ENCODE measurements around the gene C1orf21.

Gene C1orf21

GRCh38 chr1:184641894-184642293, 255.1 kb downstream of the C1orf21 start:
- no peak overlapping the region for H3K27ac ChIP-seq (ENCODE audit: low read length)
- H3K4me3 ChIP-seq (ENCODE audit: low read length) = no peak overlapping the region
- H3K36me3 ChIP-seq (ENCODE audit: insufficient read depth, low read depth, low read length) = no peaks in the 10 kb centered on the region
- H3K9me3 ChIP-seq (ENCODE audit: insufficient read depth, low read depth, low read length) = 0 out of 2 replicates have a peak, but pooled peaks cover 4% of the 10 kb centered on the region
- no peaks in the 10 kb centered on the region for H3K4me1 ChIP-seq (ENCODE audit: insufficient read depth, low read length)
- H3K27me3 ChIP-seq (ENCODE audit: insufficient read depth, low read length) = no peaks in the 10 kb centered on the region
- no peak overlapping the region for H3K9ac ChIP-seq (ENCODE audit: low read depth, low read length)

DNA sequence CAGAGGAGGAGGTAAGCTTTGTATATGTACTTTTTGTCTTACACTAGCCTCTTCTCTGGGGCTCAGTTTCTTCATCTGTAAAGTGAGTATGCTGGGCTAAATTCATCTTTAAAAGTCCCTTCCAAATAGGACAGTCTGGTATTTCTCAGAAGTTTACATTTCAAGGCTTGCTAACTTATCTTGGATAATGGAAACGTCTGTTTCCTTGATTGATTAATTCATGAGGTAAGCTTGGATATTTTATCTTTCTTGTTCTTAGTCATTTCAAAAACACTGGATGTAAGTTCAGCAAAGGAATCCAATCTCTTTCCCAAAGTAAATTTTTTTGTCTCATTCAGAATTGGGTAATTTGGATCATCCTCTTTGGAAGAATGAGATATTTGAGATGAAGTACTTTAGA, 256.8 kb downstream of the C1orf21 start:
- Histone ChIP-seq H3K36me3 (ENCODE audit: insufficient read depth, low read depth, low read length) (no peaks in the 10 kb centered on the region), H3K27ac (ENCODE audit: low read length) (no peak overlapping the region), H3K9me3 (ENCODE audit: insufficient read depth, low read depth, low read length) (no peaks in the 10 kb centered on the region), H3K27me3 (ENCODE audit: insufficient read depth, low read length) (no peaks in the 10 kb centered on the region), H3K9ac (ENCODE audit: low read depth, low read length) (no peak overlapping the region), H3K4me1 (ENCODE audit: insufficient read depth, low read length) (no peaks in the 10 kb centered on the region), H3K4me3 (ENCODE audit: low read length) (no peak overlapping the region)

DNA sequence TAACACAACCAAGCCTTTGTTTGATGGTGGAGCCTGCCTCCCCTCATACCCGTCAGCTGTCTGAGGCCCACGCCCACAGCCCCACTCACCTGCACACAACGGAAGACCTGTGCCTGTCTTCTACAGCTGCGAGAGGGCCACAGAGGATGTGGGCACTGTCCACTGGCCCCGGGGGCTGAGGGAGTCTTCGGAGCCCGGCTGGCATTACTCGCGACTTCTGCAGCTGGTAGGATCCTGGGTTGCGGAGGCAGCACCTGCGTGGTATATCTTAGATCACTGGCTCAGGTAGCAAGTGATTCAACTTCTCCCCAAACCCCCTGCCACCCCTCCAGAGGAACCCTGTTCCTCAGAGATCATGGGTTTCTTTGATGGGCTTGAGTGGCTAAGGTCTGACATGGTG, 257.9 kb downstream of the C1orf21 start:
- H3K9ac ChIP-seq (ENCODE audit: low read depth, low read length) = no peak overlapping the region
- H3K4me1 ChIP-seq (ENCODE audit: insufficient read depth, low read length) = no peaks in the 10 kb centered on the region
- no peaks in the 10 kb centered on the region for H3K27me3 ChIP-seq (ENCODE audit: insufficient read depth, low read length)
- H3K36me3 ChIP-seq (ENCODE audit: insufficient read depth, low read depth, low read length) = no peaks in the 10 kb centered on the region
- no peak overlapping the region for H3K4me3 ChIP-seq (ENCODE audit: low read length)
- no peak overlapping the region for H3K27ac ChIP-seq (ENCODE audit: low read length)
- H3K9me3 ChIP-seq (ENCODE audit: insufficient read depth, low read depth, low read length) = no peaks in the 10 kb centered on the region

DNA sequence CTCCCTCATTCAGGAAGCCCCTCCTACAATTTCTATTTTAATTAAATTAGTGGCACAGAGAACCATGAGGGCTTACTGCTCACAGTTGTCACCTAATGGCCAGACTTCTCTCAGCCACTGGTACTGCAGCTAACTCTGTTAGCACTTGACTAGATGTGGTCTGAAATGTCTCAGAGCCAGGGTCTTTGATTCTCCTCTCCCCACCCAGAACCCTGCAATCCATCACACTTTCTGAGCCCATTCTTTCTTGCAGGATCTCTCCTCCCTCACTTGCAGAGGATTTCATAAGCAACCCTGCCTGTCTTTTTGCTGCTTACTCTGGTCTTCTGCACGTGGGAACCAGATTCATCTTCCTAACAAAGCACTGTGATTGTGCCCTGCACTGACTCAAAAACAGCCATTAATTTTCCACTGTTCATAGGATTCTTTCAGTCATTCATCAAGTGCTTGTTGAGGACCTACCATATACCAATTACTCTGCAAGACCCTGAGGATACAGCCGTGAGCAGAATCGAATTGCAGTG, 259.4 kb downstream of the C1orf21 start:
- no peaks in the 10 kb centered on the region for H3K4me1 ChIP-seq (ENCODE audit: insufficient read depth, low read length)
- no peaks in the 10 kb centered on the region for H3K27me3 ChIP-seq (ENCODE audit: insufficient read depth, low read length)
- H3K4me3 ChIP-seq (ENCODE audit: low read length) = no peak overlapping the region
- H3K9me3 ChIP-seq (ENCODE audit: insufficient read depth, low read depth, low read length) = no peaks in the 10 kb centered on the region
- no peak overlapping the region for H3K27ac ChIP-seq (ENCODE audit: low read length)
- no peak overlapping the region for H3K9ac ChIP-seq (ENCODE audit: low read depth, low read length)
- no peaks in the 10 kb centered on the region for H3K36me3 ChIP-seq (ENCODE audit: insufficient read depth, low read depth, low read length)

DNA sequence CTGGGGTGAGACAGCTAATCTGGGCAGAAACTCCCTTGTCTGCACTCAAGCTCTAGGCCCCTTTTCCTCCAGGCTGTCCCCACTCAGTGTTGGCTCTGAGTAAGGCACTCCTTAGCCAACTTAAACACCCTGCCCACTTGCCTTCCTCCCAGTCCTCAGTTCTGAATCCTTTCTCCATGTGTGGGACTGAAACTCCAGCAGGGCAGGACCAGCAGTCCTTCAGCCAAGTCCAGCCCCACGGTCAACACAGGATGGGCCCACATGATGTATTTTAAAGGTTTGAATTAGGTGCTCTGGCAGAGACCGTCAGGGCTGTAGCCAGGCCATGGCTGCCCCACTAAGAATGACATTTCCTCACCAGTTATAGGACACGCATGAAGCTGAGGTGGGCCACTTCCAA, 260.0 kb downstream of the C1orf21 start:
- Histone ChIP-seq H3K4me3 (ENCODE audit: low read length) (no peak overlapping the region), H3K4me1 (ENCODE audit: insufficient read depth, low read length) (no peaks in the 10 kb centered on the region), H3K36me3 (ENCODE audit: insufficient read depth, low read depth, low read length) (no peaks in the 10 kb centered on the region), H3K9ac (ENCODE audit: low read depth, low read length) (no peak overlapping the region), H3K27me3 (ENCODE audit: insufficient read depth, low read length) (no peaks in the 10 kb centered on the region), H3K27ac (ENCODE audit: low read length) (no peak overlapping the region), H3K9me3 (ENCODE audit: insufficient read depth, low read depth, low read length) (no peaks in the 10 kb centered on the region)

- no peak overlapping the region for H3K27ac ChIP-seq (ENCODE audit: low read length)
- H3K4me1 ChIP-seq (ENCODE audit: insufficient read depth, low read length) = no peaks in the 10 kb centered on the region
- H3K36me3 ChIP-seq (ENCODE audit: insufficient read depth, low read depth, low read length) = no peaks in the 10 kb centered on the region
- no peaks in the 10 kb centered on the region for H3K27me3 ChIP-seq (ENCODE audit: insufficient read depth, low read length)
- no peak overlapping the region for H3K9ac ChIP-seq (ENCODE audit: low read depth, low read length)
- H3K4me3 ChIP-seq (ENCODE audit: low read length) = no peak overlapping the region
- H3K9me3 ChIP-seq (ENCODE audit: insufficient read depth, low read depth, low read length) = no peaks in the 10 kb centered on the region
Measured at GRCh38 chr1:184647471-184647870, 260.6 kb downstream of the C1orf21 start.

DNA sequence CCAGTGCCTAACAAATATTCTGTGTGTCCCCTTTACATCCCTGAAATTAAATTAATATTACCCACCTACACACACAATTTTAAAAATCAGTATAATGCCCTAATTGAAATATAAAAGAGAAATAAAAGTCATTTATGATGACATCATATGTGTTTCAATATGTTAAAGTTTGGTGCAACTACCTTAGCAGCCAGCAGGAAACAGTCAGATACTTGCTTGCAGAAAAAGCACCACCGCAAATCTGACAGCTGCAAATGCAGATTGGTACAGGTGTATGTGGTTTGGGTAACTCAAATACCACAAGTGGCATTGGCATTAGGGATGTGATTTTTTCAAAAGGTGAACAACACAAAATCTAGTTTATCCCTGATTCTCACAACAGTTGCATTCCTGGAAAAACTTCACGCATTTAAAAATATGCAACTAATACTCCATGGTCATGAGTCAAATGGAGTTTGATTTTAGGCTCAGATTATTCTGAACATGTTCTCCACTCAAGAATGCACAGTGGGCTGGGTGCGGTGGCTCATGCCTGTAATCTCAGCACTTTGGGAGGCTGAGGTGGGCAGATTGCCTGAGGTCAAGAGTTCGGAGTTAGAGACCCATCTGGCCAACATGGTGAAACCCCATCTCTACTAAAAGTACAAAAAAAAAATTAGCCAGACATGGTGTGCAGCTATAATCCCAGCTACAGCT, 261.5 kb downstream of the C1orf21 start:
- Histone ChIP-seq H3K27ac (ENCODE audit: low read length) (no peak overlapping the region), H3K4me1 (ENCODE audit: insufficient read depth, low read length) (no peaks in the 10 kb centered on the region), H3K9me3 (ENCODE audit: insufficient read depth, low read depth, low read length) (no peaks in the 10 kb centered on the region), H3K9ac (ENCODE audit: low read depth, low read length) (no peak overlapping the region), H3K27me3 (ENCODE audit: insufficient read depth, low read length) (no peaks in the 10 kb centered on the region), H3K4me3 (ENCODE audit: low read length) (no peak overlapping the region), H3K36me3 (ENCODE audit: insufficient read depth, low read depth, low read length) (no peaks in the 10 kb centered on the region)

DNA sequence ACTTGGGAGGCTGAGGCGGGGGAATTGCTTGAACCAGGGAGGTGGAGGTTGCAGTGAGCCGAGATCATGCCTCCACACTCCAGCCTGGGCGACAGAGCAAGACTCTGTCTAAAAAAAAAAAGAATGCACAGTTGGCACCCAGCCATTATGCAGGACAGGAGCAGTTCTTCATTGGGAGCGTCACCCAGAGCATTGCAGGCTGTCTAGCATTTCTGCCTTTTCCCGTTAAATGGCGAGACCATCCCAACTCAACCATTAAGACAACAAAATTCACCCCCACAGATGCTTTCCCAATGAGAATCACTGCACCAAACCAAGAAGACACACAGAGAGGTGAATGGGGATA, 262.0 kb downstream of the C1orf21 start:
- no peaks in the 10 kb centered on the region for H3K36me3 ChIP-seq (ENCODE audit: insufficient read depth, low read depth, low read length)

GRCh38 chr1:184649451-184649888, 262.6 kb downstream of the C1orf21 start:
- Histone ChIP-seq H3K9me3 (ENCODE audit: insufficient read depth, low read depth, low read length) (no peaks in the 10 kb centered on the region), H3K9ac (ENCODE audit: low read depth, low read length) (no peak overlapping the region), H3K27me3 (ENCODE audit: insufficient read depth, low read length) (no peaks in the 10 kb centered on the region), H3K36me3 (ENCODE audit: insufficient read depth, low read depth, low read length) (no peaks in the 10 kb centered on the region), H3K4me3 (ENCODE audit: low read length) (no peak overlapping the region), H3K4me1 (ENCODE audit: insufficient read depth, low read length) (no peaks in the 10 kb centered on the region), H3K27ac (ENCODE audit: low read length) (no peak overlapping the region)

More for the DNA sequence above, 262.0 kb downstream of the C1orf21 start:
- Histone ChIP-seq H3K4me3 (ENCODE audit: low read length) (no peak overlapping the region), H3K27me3 (ENCODE audit: insufficient read depth, low read length) (no peaks in the 10 kb centered on the region), H3K9me3 (ENCODE audit: insufficient read depth, low read depth, low read length) (no peaks in the 10 kb centered on the region), H3K9ac (ENCODE audit: low read depth, low read length) (no peak overlapping the region), H3K4me1 (ENCODE audit: insufficient read depth, low read length) (no peaks in the 10 kb centered on the region), H3K27ac (ENCODE audit: low read length) (no peak overlapping the region)

- Histone ChIP-seq H3K9me3 (ENCODE audit: insufficient read depth, low read depth, low read length) (no peaks in the 10 kb centered on the region), H3K36me3 (ENCODE audit: insufficient read depth, low read depth, low read length) (no peaks in the 10 kb centered on the region), H3K4me1 (ENCODE audit: insufficient read depth, low read length) (no peaks in the 10 kb centered on the region), H3K27me3 (ENCODE audit: insufficient read depth, low read length) (no peaks in the 10 kb centered on the region), H3K27ac (ENCODE audit: low read length) (no peak overlapping the region), H3K9ac (ENCODE audit: low read depth, low read length) (no peak overlapping the region), H3K4me3 (ENCODE audit: low read length) (no peak overlapping the region)
Measured at GRCh38 chr1:184650177-184650866, 263.5 kb downstream of the C1orf21 start.

DNA sequence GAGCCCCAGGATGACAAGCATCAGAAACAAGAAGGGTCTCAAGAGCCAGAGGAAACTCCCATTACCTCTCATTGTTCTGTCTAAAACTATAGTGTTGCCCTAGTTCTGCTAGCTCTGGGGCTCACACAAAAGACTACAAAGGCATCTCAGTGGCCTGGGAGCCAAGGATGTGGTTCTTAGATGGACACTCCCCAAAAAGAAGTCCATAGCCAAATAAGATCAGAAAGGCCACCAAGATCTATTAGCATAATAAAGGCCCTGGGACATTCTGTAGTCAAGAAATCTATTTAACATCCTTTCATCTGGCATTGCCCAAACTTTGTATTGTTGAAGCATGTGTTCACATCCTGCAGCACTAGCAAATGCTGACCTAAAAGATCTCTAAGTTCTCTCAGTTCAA, 268.4 kb downstream of the C1orf21 start:
- no peaks in the 10 kb centered on the region for H3K4me1 ChIP-seq (ENCODE audit: insufficient read depth, low read length)
- H3K4me3 ChIP-seq (ENCODE audit: low read length) = no peak overlapping the region
- no peak overlapping the region for H3K27ac ChIP-seq (ENCODE audit: low read length)
- H3K36me3 ChIP-seq (ENCODE audit: insufficient read depth, low read depth, low read length) = no peaks in the 10 kb centered on the region
- no peaks in the 10 kb centered on the region for H3K27me3 ChIP-seq (ENCODE audit: insufficient read depth, low read length)
- no peaks in the 10 kb centered on the region for H3K9me3 ChIP-seq (ENCODE audit: insufficient read depth, low read depth, low read length)
- H3K9ac ChIP-seq (ENCODE audit: low read depth, low read length) = no peak overlapping the region

DNA sequence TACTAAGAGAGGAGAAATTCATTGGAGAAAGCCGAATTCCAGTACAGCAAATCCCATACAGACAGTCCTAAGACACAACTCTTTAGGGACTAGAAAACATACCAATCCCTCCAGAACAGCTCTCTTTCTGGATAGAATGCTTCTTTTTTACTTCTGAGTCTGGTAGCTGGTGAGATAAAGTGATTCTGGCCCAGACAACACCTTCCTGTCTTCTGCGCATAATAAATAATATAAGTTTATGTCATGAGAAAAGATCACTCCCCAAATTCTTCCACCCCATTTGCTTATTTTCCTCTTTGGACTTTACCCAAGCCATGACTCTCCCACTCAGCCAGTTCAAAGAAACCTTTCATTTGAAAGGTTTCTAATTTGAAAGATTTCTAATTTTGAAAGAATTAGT, 269.4 kb downstream of the C1orf21 start:
- H3K9me3 ChIP-seq (ENCODE audit: insufficient read depth, low read depth, low read length) = no peaks in the 10 kb centered on the region

More for the DNA sequence above, 269.4 kb downstream of the C1orf21 start:
- no peak overlapping the region for H3K9ac ChIP-seq (ENCODE audit: low read depth, low read length)
- no peaks in the 10 kb centered on the region for H3K4me1 ChIP-seq (ENCODE audit: insufficient read depth, low read length)
- H3K4me3 ChIP-seq (ENCODE audit: low read length) = no peak overlapping the region
- H3K27ac ChIP-seq (ENCODE audit: low read length) = no peak overlapping the region
- H3K27me3 ChIP-seq (ENCODE audit: insufficient read depth, low read length) = no peaks in the 10 kb centered on the region
- no peaks in the 10 kb centered on the region for H3K36me3 ChIP-seq (ENCODE audit: insufficient read depth, low read depth, low read length)

Data from iPS-20b (cell line).